ENCODE results near the gene NID1.
"Not testable (repeated sequence)": the region's sequence is repeated elsewhere in the genome, so short reads cannot be mapped to it uniquely, and the experiment has no call there.

Gene NID1

DNA sequence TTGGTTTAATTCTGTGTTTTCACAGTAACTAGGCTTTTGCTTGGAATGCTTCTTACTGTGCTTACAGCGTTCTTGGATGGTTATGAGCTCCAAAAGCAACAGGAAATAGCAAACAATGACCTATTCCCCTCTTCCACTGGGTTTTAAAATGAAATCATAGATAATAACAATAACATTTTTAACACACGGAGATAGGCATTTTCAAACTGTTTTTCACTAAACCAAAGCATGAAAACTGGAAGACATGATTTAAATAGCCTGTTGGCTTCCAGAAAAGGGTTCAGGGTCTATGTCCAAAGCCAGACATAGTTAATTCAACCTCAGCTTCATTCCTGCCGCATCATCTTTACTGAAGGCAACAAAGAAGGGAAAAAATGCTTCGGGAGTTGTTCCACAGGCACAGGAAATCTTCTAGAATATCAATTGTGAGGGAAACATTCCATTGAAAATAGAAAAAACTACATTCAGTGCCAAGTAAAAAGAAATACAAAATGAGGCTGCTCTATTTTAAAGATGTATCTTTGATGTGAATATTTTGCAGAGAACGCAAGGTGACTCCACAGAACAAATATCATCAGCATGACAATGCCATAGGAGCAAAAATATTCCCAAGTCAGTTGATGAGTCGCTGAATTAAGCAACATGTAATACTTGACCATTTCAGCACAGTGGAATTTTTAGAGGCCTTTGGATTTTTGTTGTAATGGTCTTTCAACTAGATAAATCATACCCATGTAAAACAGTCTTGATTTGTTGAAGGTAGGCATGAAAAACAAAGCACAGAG, 80.7 kb downstream of the NID1 start:
- H3K4me3 ChIP-seq (replicated peaks; ENCODE audit: low read depth, low read length) = no peak overlapping the region
- TF ChIP-seq, protein P1, sequence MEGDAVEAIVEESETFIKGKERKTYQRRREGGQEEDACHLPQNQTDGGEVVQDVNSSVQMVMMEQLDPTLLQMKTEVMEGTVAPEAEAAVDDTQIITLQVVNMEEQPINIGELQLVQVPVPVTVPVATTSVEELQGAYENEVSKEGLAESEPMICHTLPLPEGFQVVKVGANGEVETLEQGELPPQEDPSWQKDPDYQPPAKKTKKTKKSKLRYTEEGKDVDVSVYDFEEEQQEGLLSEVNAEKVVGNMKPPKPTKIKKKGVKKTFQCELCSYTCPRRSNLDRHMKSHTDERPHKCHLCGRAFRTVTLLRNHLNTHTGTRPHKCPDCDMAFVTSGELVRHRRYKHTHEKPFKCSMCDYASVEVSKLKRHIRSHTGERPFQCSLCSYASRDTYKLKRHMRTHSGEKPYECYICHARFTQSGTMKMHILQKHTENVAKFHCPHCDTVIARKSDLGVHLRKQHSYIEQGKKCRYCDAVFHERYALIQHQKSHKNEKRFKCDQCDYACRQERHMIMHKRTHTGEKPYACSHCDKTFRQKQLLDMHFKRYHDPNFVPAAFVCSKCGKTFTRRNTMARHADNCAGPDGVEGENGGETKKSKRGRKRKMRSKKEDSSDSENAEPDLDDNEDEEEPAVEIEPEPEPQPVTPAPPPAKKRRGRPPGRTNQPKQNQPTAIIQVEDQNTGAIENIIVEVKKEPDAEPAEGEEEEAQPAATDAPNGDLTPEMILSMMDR (IDR thresholded peaks at IDR 0.05; ENCODE audit: low read depth, low read length, missing control alignments) = no peak
- no peak for DNase-seq (ENCODE audit: extremely low read depth, low read depth)

DNA sequence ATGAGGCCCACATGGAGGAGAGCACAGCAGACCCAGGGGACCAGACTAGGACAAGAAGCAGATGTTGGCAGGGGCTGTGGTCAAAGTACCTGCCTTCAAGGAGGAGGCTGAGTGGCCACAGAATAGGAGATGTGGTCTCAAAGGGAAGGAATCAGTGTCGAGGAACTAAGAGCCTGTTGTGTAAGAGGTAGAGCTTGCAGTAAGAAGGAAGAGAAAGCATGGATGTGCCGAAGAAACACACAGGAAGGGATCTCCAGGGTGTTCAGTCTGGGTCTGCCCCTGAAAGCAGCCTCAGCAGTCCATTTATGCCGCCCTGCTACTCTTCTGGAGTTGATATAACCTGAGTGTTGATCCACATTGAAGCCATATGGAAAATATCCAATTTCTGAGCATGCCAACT, 83.9 kb downstream of the NID1 start:
- no peak for DNase-seq (ENCODE audit: extremely low read depth, low read depth)
- TF ChIP-seq, protein P1 (IDR thresholded peaks at IDR 0.05; ENCODE audit: low read depth, low read length, missing control alignments) = no peak
- no peak overlapping the region for H3K4me3 ChIP-seq (replicated peaks; ENCODE audit: low read depth, low read length)

DNA sequence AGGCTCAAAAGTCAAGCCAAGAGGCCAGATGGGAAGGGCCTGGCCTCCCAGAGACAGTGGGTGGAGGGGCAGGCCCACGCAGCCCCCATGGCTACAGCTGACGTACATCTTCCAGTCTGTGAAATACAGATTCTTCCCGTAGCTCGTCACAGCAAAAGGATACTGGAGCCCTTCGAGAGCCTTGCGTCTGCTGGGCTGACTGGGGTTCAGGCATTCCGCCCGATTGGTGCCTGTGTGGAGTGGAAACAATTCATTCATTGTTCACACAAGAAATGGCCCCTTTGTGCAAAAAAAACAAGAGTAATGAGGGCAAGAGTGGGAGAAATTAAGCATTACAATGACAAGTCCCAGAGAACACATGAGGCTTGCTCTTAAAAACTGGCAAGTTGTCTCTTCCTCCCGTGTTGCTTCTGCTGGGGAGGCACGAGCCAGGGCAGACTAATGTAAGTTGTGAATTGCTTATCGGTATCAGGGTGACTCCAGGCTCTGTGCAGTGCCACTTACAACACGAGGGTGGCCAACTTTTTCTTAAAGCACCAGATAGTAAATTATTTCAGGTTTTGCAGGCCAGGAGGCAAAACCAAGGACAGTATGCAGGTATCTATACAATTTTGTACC, 85.1 kb downstream of the NID1 start:
- TF ChIP-seq, protein P1 (IDR thresholded peaks at IDR 0.05; ENCODE audit: low read depth, low read length, missing control alignments) = no peak
- DNase-seq (ENCODE audit: extremely low read depth, low read depth) = no peak

DNA sequence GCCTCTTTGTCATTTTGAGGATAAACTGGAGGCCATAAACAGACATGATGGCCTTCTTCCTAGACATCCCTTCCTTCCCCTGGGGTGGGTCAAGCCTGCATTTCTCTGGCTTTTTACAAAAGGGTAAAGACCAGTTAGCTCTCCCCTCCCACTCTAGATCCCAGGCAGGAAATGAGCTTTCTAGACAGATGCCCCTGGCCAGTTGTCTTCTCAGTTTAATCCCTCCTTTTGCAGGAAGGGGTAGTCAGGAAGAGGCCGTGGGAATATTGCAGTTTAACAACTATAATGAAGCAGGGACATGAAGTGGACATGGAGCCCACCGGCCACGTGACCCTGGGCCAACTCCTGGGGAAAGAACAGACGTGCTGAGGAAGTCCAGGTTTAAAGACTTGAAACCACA, 85.7 kb downstream of the NID1 start:
- TF ChIP-seq, protein P1 (IDR thresholded peaks at IDR 0.05; ENCODE audit: low read depth, low read length, missing control alignments) = no peak
- H3K4me3 ChIP-seq (replicated peaks; ENCODE audit: low read depth, low read length) = no peak overlapping the region
- DNase-seq (ENCODE audit: extremely low read depth, low read depth) = no peak

More for the DNA sequence above, 85.1 kb downstream of the NID1 start:
- H3K4me3 ChIP-seq (replicated peaks; ENCODE audit: low read depth, low read length) = no peak overlapping the region

DNA sequence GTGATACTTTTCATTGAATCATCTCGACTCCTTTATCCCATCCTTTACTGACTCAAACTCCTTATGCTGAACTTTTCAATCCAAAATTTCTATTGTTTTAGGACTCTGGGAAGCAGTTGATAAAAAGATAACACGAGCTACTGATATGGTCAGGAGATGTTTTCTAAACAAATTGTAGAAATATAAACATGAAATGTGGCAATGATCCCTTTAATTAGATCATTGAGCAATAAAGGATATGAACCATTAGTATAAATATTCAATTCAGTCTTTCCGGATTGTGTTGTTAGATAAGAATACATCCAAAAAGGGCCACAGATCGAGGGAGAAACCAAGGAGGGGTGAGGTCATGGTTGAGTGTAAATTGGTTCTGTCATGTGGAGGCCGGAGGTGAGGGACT, 88.4 kb downstream of the NID1 start:
- TF ChIP-seq, protein P1 (IDR thresholded peaks at IDR 0.05; ENCODE audit: low read depth, low read length, missing control alignments) = no peak
- no peak overlapping the region for H3K4me3 ChIP-seq (replicated peaks; ENCODE audit: low read depth, low read length)
- DNase-seq (ENCODE audit: extremely low read depth, low read depth) = no peak

DNA sequence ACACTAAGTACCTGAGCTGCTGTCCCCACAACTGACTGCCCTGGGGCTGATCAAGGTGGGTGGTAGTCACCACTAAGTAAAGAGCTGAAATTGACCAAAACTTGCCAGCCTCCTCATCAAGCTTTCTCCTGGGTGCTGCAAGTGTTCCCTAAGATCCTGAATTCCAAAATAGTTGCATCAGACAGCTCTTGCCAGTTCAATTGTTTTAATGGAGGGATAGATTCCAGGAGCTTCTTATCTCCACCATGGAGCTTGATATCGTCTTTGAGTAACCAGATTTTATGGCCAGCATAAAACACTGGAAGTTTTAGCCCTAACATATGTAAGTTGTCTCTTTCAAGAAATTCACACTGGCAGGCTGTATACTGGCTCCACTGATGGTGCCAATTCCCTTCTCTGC, 90.3 kb downstream of the NID1 start:
- H3K4me3 ChIP-seq (replicated peaks; ENCODE audit: low read depth, low read length) = no peak overlapping the region
- TF ChIP-seq, protein P1 (IDR thresholded peaks at IDR 0.05; ENCODE audit: low read depth, low read length, missing control alignments) = no peak
- DNase-seq (ENCODE audit: extremely low read depth, low read depth) = no peak

DNA sequence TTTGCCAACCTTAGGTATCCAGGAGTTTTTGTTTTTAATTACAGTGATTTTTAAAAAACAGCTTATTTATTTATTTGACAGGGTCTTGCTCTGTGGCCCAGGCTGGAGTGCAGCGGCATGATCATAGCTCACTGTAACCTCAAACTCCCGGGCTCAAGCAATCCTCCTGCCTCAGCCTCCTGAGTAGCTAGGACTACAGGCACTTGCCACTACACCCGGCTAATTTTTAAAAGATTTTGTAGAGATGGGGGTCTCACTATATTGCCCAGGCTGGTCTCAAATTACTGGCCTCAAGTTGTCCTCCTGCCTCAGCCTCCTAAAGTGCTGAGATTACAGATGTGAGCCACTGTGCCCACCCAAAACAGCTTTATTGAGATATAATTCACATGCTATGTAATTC, 92.2 kb downstream of the NID1 start:
- not testable (repeated sequence) for H3K4me3 ChIP-seq (replicated peaks; ENCODE audit: low read depth, low read length); DNase-seq (ENCODE audit: extremely low read depth, low read depth)
